HL-60 (cell line): ENCODE data around the gene RPL32.

Source experiments
- DNase-seq, 2 experiments: peaks; one replicate each; pipeline ENCODE4 v3.0.0-alpha.2; 2010 to 2020; ENCODE audit warnings: low read depth in 1 of 2, low spot score in 1 of 2
- H3K27ac ChIP-seq: fragments of 250-450 bp; sonication (Bioruptor Pico); replicated peaks from 2 replicates; pipeline ENCODE4 v1.5.1; 2020; ENCODE audit warnings: mild to moderate bottlenecking, moderate library complexity
- H3K27me3 ChIP-seq: fragments of 250-450 bp; sonication (Bioruptor Pico); 2 replicates; pipeline ENCODE4 v1.5.1; 2021; ENCODE audit warnings: mild to moderate bottlenecking, moderate library complexity; ENCODE audit not compliant: insufficient read depth, poor library complexity, severe bottlenecking
- H3K4me3 ChIP-seq: replicated peaks from 2 replicates; pipeline ENCODE4 v1.5.1; 2011; ENCODE audit warnings: mild to moderate bottlenecking, control low read depth, low read length; ENCODE audit not compliant: insufficient read depth
- GABPA ChIP-seq: IDR thresholded peaks from 2 replicates; pipeline ENCODE4 v1.6.1; 2012; ENCODE audit warnings: low read depth
- POLR2AphosphoS5 ChIP-seq: IDR thresholded peaks from 2 replicates; pipeline ENCODE4 v1.6.1; 2012; ENCODE audit warnings: low read depth
- SPI1 ChIP-seq: IDR thresholded peaks from 2 replicates; pipeline ENCODE4 v1.6.1; 2012; ENCODE audit warnings: low read depth, mild to moderate bottlenecking, borderline replicate concordance
- TF ChIP-seq, protein P1 (sequence below): IDR thresholded peaks from one replicate; pipeline ENCODE4 v1.5.1; 2011; ENCODE audit warnings: low read length, control low read depth, inconsistent platforms; ENCODE audit not compliant: insufficient read depth
- TF ChIP-seq, protein P2 (sequence below): IDR thresholded peaks from 2 replicates; pipeline ENCODE4 v1.6.1; 2012; ENCODE audit warnings: low read depth; ENCODE audit not compliant: insufficient replicate concordance

The RPL32 gene

DNA sequence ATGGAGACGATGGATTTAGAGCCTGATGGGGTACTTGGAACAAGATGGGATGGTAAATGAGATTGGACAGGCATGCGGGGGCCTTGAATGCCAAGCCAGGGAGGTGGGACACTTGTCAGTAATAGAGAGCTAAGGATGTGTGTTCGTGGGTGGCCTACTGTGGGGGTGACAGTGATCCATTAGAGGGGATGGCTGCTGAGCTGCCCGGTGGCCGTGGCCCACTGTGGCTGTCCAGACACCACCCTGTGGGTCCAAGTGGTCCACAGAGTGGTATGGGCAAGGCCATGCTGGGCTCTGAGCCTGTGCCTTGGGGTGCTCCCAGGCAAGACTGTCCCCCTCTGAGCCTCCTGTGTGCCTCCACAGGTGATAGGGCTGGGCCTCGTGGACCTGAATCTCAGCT, 27.4 kb downstream of the RPL32 start:
- Histone ChIP-seq H3K27me3 (peaks cover under 1% of the 10 kb centered on the region), H3K27ac (no peak overlapping the region), H3K4me3 (no peak overlapping the region)
- DNase-seq = no peak
- TF ChIP-seq POLR2AphosphoS5 = no peak
- no peak for TF ChIP-seq GABPA
- TF ChIP-seq, protein P1, sequence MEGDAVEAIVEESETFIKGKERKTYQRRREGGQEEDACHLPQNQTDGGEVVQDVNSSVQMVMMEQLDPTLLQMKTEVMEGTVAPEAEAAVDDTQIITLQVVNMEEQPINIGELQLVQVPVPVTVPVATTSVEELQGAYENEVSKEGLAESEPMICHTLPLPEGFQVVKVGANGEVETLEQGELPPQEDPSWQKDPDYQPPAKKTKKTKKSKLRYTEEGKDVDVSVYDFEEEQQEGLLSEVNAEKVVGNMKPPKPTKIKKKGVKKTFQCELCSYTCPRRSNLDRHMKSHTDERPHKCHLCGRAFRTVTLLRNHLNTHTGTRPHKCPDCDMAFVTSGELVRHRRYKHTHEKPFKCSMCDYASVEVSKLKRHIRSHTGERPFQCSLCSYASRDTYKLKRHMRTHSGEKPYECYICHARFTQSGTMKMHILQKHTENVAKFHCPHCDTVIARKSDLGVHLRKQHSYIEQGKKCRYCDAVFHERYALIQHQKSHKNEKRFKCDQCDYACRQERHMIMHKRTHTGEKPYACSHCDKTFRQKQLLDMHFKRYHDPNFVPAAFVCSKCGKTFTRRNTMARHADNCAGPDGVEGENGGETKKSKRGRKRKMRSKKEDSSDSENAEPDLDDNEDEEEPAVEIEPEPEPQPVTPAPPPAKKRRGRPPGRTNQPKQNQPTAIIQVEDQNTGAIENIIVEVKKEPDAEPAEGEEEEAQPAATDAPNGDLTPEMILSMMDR = no peak
- TF ChIP-seq SPI1 = no peak
- TF ChIP-seq, protein P2, sequence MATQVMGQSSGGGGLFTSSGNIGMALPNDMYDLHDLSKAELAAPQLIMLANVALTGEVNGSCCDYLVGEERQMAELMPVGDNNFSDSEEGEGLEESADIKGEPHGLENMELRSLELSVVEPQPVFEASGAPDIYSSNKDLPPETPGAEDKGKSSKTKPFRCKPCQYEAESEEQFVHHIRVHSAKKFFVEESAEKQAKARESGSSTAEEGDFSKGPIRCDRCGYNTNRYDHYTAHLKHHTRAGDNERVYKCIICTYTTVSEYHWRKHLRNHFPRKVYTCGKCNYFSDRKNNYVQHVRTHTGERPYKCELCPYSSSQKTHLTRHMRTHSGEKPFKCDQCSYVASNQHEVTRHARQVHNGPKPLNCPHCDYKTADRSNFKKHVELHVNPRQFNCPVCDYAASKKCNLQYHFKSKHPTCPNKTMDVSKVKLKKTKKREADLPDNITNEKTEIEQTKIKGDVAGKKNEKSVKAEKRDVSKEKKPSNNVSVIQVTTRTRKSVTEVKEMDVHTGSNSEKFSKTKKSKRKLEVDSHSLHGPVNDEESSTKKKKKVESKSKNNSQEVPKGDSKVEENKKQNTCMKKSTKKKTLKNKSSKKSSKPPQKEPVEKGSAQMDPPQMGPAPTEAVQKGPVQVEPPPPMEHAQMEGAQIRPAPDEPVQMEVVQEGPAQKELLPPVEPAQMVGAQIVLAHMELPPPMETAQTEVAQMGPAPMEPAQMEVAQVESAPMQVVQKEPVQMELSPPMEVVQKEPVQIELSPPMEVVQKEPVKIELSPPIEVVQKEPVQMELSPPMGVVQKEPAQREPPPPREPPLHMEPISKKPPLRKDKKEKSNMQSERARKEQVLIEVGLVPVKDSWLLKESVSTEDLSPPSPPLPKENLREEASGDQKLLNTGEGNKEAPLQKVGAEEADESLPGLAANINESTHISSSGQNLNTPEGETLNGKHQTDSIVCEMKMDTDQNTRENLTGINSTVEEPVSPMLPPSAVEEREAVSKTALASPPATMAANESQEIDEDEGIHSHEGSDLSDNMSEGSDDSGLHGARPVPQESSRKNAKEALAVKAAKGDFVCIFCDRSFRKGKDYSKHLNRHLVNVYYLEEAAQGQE = no peak

DNA sequence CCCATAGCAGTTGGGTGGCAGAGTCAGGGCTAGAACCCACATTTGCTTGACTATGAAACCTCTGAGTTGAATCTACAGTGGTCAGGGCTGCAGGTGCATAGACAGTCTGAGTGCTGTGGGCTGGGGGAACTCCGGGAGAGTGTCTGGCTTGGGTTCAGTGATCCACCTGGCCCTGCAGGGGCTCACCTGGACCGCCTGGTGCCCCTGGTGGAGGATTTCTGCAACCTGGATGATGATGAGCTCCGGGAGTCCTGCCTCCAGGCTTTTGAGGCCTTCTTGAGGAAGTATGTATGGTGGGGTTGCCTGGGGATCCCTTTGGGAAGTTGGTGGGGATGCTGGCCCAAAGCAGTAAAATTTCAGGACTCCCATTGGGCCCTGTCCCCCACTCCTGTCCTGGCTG, 28.6 kb downstream of the RPL32 start:
- TF ChIP-seq, protein P1 = no peak
- TF ChIP-seq GABPA (no peak), POLR2AphosphoS5 (no peak), SPI1 (no peak)
- TF ChIP-seq, protein P2 = no peak

DNA sequence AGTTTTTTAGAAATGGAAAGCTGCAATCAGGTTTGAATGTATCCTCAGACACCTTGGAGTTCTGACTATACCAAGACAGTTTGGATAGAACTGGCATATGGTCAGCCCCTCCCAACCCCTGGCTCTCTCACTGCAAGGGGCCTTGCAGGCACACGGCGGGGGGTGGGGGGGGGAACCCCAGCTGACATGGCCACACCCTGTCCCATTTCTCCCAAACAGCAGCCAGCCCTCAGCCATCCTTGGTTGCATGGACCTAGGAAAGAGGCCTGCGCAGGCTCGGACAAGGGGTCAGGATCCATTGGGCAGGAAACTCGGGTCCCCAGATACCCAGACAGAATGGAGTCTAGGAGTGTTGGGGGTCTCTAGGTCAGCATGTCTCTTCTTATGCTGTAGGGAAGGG, 30.4 kb downstream of the RPL32 start:
- Histone ChIP-seq H3K27ac (no peak overlapping the region), H3K4me3 (no peak overlapping the region), H3K27me3 (peaks cover 4% of the 10 kb centered on the region)
- no peak for DNase-seq
- no peak for TF ChIP-seq GABPA
- TF ChIP-seq SPI1 = no peak
- TF ChIP-seq, protein P2 = no peak
- no peak for TF ChIP-seq POLR2AphosphoS5
- TF ChIP-seq, protein P1 = no peak

More for the DNA sequence above, 28.6 kb downstream of the RPL32 start:
- Histone ChIP-seq H3K27me3 (peaks cover 4% of the 10 kb centered on the region), H3K4me3 (no peak overlapping the region), H3K27ac (no peak overlapping the region)
- DNase-seq = no peak
